ENCODE results near the gene ATAD3B.
A peak's percentile ranks its signal among the peaks of the same experiment; 100 is the strongest.
"Not testable (repeated sequence)": the region's sequence is repeated elsewhere in the genome, so short reads cannot be mapped to it uniquely, and the experiment has no call there.

Gene ATAD3B

DNA sequence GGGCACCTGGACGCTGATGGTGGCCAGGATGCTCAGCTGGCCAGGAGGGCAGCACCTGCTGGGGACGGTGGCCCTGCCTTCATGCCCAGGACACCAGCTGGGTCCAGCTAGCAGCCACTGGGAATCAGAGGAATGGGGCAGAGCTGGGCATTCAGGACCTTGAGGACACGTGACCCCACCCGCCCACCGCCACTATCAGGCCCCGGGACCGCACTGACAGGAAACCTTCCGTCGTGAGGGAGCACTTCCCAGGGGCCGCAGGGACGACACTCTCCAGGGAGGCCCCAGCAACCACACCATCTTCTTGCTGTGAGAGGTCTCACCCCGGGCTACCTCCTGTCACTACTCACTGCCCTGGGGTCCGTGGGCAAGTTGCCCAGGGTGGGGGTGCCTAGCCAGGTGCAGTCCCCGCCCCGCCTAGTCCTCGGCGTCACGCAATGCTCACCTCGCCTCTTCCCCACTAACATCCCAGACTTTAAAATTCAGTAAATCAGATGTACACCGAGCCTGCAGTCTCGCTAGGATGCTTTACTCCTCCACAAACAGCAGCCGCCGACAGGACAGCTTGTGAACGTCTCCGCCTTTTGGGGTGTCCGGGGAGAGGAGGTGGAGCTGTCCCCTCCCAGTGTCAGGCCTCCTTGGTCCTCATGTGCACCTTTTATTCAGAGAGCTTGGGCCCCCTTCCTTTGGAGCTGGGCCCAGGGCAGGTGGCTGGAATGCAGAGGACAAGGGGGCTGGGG, 31.1 kb upstream of the ATAD3B start:
- Histone ChIP-seq H3K4me3 (IDR thresholded peaks at IDR 0.05; ENCODE audit: insufficient read depth, low read depth, low read length) (no peak overlapping the region), H3K4me1 (ENCODE audit: low read depth, poor library complexity, severe bottlenecking) (no peaks in the 10 kb centered on the region), H3K27me3 (ENCODE audit: insufficient read depth, low read depth) (peaks cover 53% of the 10 kb centered on the region; the same call in 1 of the 2 replicates), H3K4me2 (no peak overlapping the region), H2AFZ (ENCODE audit: low read depth) (peak overlapping the region; percentile 58), H4K20me1 (ENCODE audit: insufficient read depth) (no peaks in the 10 kb centered on the region), H3K9ac (no peak overlapping the region), H3K36me3 (ENCODE audit: insufficient read depth) (no peaks in the 10 kb centered on the region), H3K79me2 (ENCODE audit: insufficient read depth, low read depth) (no peaks in the 10 kb centered on the region), H3K27ac (no peak overlapping the region)
- TF ChIP-seq, protein P1, sequence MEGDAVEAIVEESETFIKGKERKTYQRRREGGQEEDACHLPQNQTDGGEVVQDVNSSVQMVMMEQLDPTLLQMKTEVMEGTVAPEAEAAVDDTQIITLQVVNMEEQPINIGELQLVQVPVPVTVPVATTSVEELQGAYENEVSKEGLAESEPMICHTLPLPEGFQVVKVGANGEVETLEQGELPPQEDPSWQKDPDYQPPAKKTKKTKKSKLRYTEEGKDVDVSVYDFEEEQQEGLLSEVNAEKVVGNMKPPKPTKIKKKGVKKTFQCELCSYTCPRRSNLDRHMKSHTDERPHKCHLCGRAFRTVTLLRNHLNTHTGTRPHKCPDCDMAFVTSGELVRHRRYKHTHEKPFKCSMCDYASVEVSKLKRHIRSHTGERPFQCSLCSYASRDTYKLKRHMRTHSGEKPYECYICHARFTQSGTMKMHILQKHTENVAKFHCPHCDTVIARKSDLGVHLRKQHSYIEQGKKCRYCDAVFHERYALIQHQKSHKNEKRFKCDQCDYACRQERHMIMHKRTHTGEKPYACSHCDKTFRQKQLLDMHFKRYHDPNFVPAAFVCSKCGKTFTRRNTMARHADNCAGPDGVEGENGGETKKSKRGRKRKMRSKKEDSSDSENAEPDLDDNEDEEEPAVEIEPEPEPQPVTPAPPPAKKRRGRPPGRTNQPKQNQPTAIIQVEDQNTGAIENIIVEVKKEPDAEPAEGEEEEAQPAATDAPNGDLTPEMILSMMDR (conservative IDR thresholded peaks at IDR 0.05; ENCODE audit: low read depth, low read length), result no peak

DNA sequence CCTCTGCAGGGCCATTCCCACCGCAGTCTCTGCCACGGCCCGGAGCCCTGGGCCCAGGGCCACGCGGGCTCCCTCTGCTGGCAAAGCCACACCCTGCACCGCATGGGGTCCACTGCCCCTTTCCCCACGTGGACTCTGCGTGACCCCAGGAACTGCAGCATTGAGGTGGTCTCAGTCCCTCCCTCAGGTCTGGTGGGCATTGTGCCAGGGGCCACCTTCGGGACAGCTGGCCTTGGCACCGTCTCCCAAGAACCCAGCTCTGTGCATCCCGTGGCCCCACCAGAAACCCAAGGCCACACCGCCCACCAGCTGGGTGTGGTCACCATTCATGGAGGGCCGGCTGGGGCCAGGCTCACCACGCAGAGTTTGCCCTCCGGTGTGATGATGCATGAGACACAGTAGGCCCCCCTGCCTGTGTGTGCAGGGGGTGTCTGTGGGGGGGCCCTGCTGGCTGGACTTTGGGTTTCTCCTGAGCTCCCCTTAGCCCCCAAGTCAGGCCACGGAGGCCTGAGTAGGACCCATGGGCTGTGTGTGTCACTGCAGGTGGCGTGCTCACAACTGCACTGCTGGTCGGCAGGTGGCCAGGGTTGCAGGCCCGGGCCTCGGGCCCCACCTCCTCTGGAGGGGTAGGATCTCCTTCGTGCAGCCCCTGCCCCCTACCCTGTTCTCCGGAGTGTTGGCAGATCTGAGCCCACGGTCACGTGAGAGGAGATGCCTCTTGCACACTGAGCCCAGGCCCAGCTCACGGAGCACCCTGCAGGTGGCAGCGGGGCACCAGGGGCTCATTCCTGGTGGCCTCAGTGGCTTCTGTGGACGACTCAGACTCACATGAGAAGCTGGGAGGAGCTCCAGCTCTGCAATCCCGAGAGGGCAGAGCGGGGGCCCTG, 30.3 kb upstream of the ATAD3B start:
- H3K27ac ChIP-seq, result no peak overlapping the region
- no peak overlapping the region for H3K9ac ChIP-seq
- H3K27me3 ChIP-seq (ENCODE audit: insufficient read depth, low read depth), result peaks cover 59% of the 10 kb centered on the region; the same call in 1 of the 2 replicates
- H3K4me2 ChIP-seq, result no peak overlapping the region
- H3K4me1 ChIP-seq (ENCODE audit: low read depth, poor library complexity, severe bottlenecking), result no peaks in the 10 kb centered on the region
- no peaks in the 10 kb centered on the region for H3K79me2 ChIP-seq (ENCODE audit: insufficient read depth, low read depth)
- H2AFZ ChIP-seq (ENCODE audit: low read depth), result peak overlapping the region; percentile 58
- no peaks in the 10 kb centered on the region for H3K36me3 ChIP-seq (ENCODE audit: insufficient read depth)
- TF ChIP-seq, protein P1 (conservative IDR thresholded peaks at IDR 0.05; ENCODE audit: low read depth, low read length), result peak; percentile 91
- no peaks in the 10 kb centered on the region for H4K20me1 ChIP-seq (ENCODE audit: insufficient read depth)
- no peak overlapping the region for H3K4me3 ChIP-seq (IDR thresholded peaks at IDR 0.05; ENCODE audit: insufficient read depth, low read depth, low read length)

DNA sequence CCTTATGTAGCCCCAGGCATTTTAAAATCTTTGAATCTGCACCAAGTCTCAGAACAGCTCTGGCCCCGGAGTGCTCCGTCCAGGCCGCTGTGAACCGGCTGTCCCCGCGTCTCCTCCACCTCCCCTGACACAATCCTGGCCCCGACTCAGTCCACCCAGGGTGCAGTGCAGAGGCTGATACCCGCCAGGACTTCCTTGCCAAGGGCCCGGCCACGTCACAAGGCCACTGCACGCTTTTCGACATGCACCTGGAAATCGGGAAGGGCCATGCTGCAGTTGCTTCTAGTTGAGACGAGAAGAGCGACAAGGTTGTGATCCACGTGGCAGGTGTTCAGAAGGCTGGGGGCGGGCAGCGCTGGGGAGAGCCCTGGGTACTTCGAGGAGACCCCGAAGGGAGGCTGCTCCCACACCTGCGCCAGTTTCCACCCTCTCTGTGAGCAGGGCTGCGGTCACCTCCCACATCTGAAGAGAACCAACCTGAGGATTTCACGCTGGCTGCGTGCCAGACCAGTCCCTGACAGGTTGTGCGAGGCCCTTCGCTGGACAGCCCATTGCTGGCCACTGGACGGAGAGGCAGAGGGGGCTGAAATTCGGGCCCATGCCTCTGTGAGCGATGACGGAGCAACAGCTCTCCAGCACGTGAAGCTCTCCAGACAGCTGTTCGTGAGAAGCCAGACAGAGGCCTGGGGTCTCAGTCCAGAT, 29.3 kb upstream of the ATAD3B start:
- H4K20me1 ChIP-seq (ENCODE audit: insufficient read depth), result no peaks in the 10 kb centered on the region
- H3K79me2 ChIP-seq (ENCODE audit: insufficient read depth, low read depth), result no peaks in the 10 kb centered on the region
- H3K4me3 ChIP-seq (IDR thresholded peaks at IDR 0.05; ENCODE audit: insufficient read depth, low read depth, low read length), result no peak overlapping the region
- H3K27me3 ChIP-seq (ENCODE audit: insufficient read depth, low read depth), result peaks cover 53% of the 10 kb centered on the region; the same call in 1 of the 2 replicates
- no peaks in the 10 kb centered on the region for H3K36me3 ChIP-seq (ENCODE audit: insufficient read depth)
- TF ChIP-seq, protein P1 (conservative IDR thresholded peaks at IDR 0.05; ENCODE audit: low read depth, low read length), result no peak
- H3K4me1 ChIP-seq (ENCODE audit: low read depth, poor library complexity, severe bottlenecking), result no peaks in the 10 kb centered on the region
- no peak overlapping the region for H2AFZ ChIP-seq (ENCODE audit: low read depth)
- H3K4me2 ChIP-seq, result no peak overlapping the region
- H3K27ac ChIP-seq, result no peak overlapping the region
- H3K9ac ChIP-seq, result no peak overlapping the region

DNA sequence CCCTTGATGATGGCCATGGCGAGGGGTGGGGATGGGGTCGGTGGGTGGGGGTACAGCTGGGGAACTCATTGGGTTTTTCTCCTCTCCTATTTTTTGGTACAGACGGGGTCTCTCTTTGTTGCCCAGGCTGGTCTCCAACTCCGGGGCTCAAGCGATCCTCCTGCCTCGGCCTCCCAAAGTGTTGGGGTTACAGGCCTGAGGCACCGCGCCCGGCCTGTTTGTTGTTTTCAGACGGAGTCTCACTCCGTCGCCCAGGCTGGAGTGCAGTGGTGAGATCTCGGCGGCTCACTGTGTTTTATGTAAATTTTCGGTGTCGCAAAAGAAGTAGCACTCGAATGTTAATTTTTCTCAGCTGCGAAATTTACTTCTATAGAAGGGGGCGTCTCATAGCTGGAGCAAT, 24.9 kb upstream of the ATAD3B start:
- H2AFZ ChIP-seq (ENCODE audit: low read depth); H3K4me3 ChIP-seq (IDR thresholded peaks at IDR 0.05; ENCODE audit: insufficient read depth, low read depth, low read length); H3K4me2 ChIP-seq; H3K27ac ChIP-seq; H3K79me2 ChIP-seq (ENCODE audit: insufficient read depth, low read depth); H3K36me3 ChIP-seq (ENCODE audit: insufficient read depth); H3K4me1 ChIP-seq (ENCODE audit: low read depth, poor library complexity, severe bottlenecking); H4K20me1 ChIP-seq (ENCODE audit: insufficient read depth); H3K9ac ChIP-seq: not testable (repeated sequence)
- H3K27me3 ChIP-seq (ENCODE audit: insufficient read depth, low read depth), result peaks cover 79% of the 10 kb centered on the region
